HEK293 (cell line): ENCODE results near the gene PGC.

Experiments used
- CTCF ChIA-PET: fragments of 350-600 bp; formaldehyde crosslinking; extraction: SDS; loops from one replicate; lab custom pipeline; 2021; ENCODE audit warnings: antibody characterized with exemption; lab: Yijun Ruan, JAX
- POLR2A ChIA-PET: fragments of 300-600 bp; formaldehyde crosslinking; extraction: SDS; loops from one replicate; lab custom pipeline; 2020; ENCODE audit warnings: antibody characterized with exemption, inconsistent platforms; lab: Yijun Ruan, JAX
- H3K27ac ChIP-seq: fragments of 200-500 bp; sonication (Bioruptor generic); 2 replicates; pipeline ENCODE4 v1.5.1; 2014; ENCODE audit warnings: low read depth, low read length, control low read depth, inconsistent platforms; ENCODE audit errors: extremely low read depth
- H3K36me3 ChIP-seq, 2 experiments: fragments of 200-500 bp in 1 of 2; sonication (Bioruptor generic) in 1 of 2; 1 replicate in 1 of 2; 2 replicates in 1 of 2; pipeline ENCODE4 v1.5.1; 2014 to 2017; ENCODE audit warnings: inconsistent platforms in 2 of 2, low read length in 2 of 2; ENCODE audit not compliant: control insufficient read depth in 2 of 2, insufficient read depth in 1 of 2
- H3K4me1 ChIP-seq: fragments of 200-500 bp; sonication (Bioruptor generic); 2 replicates; pipeline ENCODE4 v1.5.1; 2014; ENCODE audit warnings: mild to moderate bottlenecking, low read length, inconsistent platforms; ENCODE audit not compliant: control insufficient read depth, insufficient read depth
- H3K4me3 ChIP-seq: 2 replicates; pipeline ENCODE4 v1.5.1; 2011; ENCODE audit warnings: low read depth, mild to moderate bottlenecking, control low read depth, low read length, moderate library complexity
- H3K9me3 ChIP-seq: fragments of 200-500 bp; sonication (Bioruptor generic); 2 replicates; pipeline ENCODE4 v1.5.1; 2014; ENCODE audit warnings: low read depth, low read length, inconsistent platforms; ENCODE audit not compliant: control insufficient read depth, insufficient read depth
- EGR2 ChIP-seq: fragments of 450-650 bp; formaldehyde crosslinking; IDR thresholded peaks from 2 replicates; pipeline ENCODE4 v1.5.1; 2016; ENCODE audit warnings: low read depth, missing biosample characterization, missing genetic modification characterization
- GLIS1 ChIP-seq: fragments of 450-650 bp; formaldehyde crosslinking; IDR thresholded peaks from 2 replicates; pipeline ENCODE4 v1.5.1; 2016; ENCODE audit warnings: missing biosample characterization, missing genetic modification characterization
- GLIS2 ChIP-seq: fragments of 450-650 bp; formaldehyde crosslinking; IDR thresholded peaks from 2 replicates; pipeline ENCODE4 v1.5.1; 2016; ENCODE audit warnings: missing biosample characterization, missing genetic modification characterization
- HIC1 ChIP-seq: fragments of 450-650 bp; formaldehyde crosslinking; IDR thresholded peaks from 2 replicates; pipeline ENCODE4 v1.5.1; 2016; ENCODE audit warnings: missing biosample characterization, missing genetic modification characterization
- RBAK ChIP-seq: fragments of 450-650 bp; formaldehyde crosslinking; IDR thresholded peaks from 2 replicates; pipeline ENCODE4 v1.5.1; 2016; ENCODE audit warnings: missing biosample characterization, missing genetic modification characterization
- REPIN1 ChIP-seq: fragments of 450-650 bp; formaldehyde crosslinking; IDR thresholded peaks from 2 replicates; pipeline ENCODE4 v1.5.1; 2017; ENCODE audit warnings: missing biosample characterization, missing genetic modification characterization, low read depth
- WT1 ChIP-seq: fragments of 450-650 bp; formaldehyde crosslinking; IDR thresholded peaks from 2 replicates; pipeline ENCODE4 v1.5.1; 2016; ENCODE audit warnings: missing biosample characterization, missing genetic modification characterization
- ZBTB48 ChIP-seq: fragments of 450-650 bp; formaldehyde crosslinking; IDR thresholded peaks from 2 replicates; pipeline ENCODE4 v1.5.1; 2016; ENCODE audit warnings: missing biosample characterization, missing genetic modification characterization
- ZBTB8A ChIP-seq: fragments of 450-650 bp; formaldehyde crosslinking; IDR thresholded peaks from 2 replicates; pipeline ENCODE4 v1.5.1; 2016; ENCODE audit warnings: missing biosample characterization, missing genetic modification characterization
- ZFHX2 ChIP-seq: fragments of 450-650 bp; formaldehyde crosslinking; conservative IDR thresholded peaks from 2 replicates; pipeline ENCODE4 v1.5.1; 2016; ENCODE audit warnings: missing biosample characterization, missing genetic modification characterization
- ZNF121 ChIP-seq: fragments of 450-650 bp; formaldehyde crosslinking; IDR thresholded peaks from 2 replicates; pipeline ENCODE4 v1.5.1; 2016; ENCODE audit warnings: missing biosample characterization, missing genetic modification characterization
- ZNF23 ChIP-seq: fragments of 450-650 bp; formaldehyde crosslinking; IDR thresholded peaks from 2 replicates; pipeline ENCODE4 v1.5.1; 2016; ENCODE audit warnings: missing biosample characterization, missing genetic modification characterization, borderline replicate concordance
- ZNF292 ChIP-seq: fragments of 450-650 bp; formaldehyde crosslinking; IDR thresholded peaks from 2 replicates; pipeline ENCODE4 v1.5.1; 2016; ENCODE audit warnings: low read depth, missing biosample characterization, missing genetic modification characterization, borderline replicate concordance
- ZNF398 ChIP-seq: fragments of 450-650 bp; formaldehyde crosslinking; IDR thresholded peaks from 2 replicates; pipeline ENCODE4 v1.5.1; 2017; ENCODE audit warnings: missing biosample characterization, missing genetic modification characterization
- ZNF501 ChIP-seq: fragments of 450-650 bp; formaldehyde crosslinking; IDR thresholded peaks from 2 replicates; pipeline ENCODE4 v1.5.1; 2016; ENCODE audit warnings: missing biosample characterization, missing genetic modification characterization
- ZNF530 ChIP-seq: fragments of 450-650 bp; formaldehyde crosslinking; IDR thresholded peaks from 2 replicates; pipeline ENCODE4 v1.5.1; 2016; ENCODE audit warnings: low read depth, missing biosample characterization, missing genetic modification characterization
- ZNF560 ChIP-seq: fragments of 450-650 bp; formaldehyde crosslinking; IDR thresholded peaks from 2 replicates; pipeline ENCODE4 v1.5.1; 2017; ENCODE audit warnings: missing biosample characterization, missing genetic modification characterization, borderline replicate concordance
- ZNF580 ChIP-seq: fragments of 450-650 bp; formaldehyde crosslinking; IDR thresholded peaks from 2 replicates; pipeline ENCODE4 v1.5.1; 2016; ENCODE audit warnings: missing biosample characterization, missing genetic modification characterization
- ZNF585B ChIP-seq: fragments of 450-650 bp; formaldehyde crosslinking; IDR thresholded peaks from 2 replicates; pipeline ENCODE4 v1.5.1; 2016; ENCODE audit warnings: missing biosample characterization, missing genetic modification characterization
- ZNF610 ChIP-seq: fragments of 450-650 bp; formaldehyde crosslinking; IDR thresholded peaks from 2 replicates; pipeline ENCODE4 v1.5.1; 2016; ENCODE audit warnings: missing biosample characterization, missing genetic modification characterization, borderline replicate concordance
- ZNF624 ChIP-seq: fragments of 450-650 bp; formaldehyde crosslinking; IDR thresholded peaks from 2 replicates; pipeline ENCODE4 v1.5.1; 2017; ENCODE audit warnings: missing biosample characterization, missing genetic modification characterization
- ZNF639 ChIP-seq: fragments of 450-650 bp; formaldehyde crosslinking; IDR thresholded peaks from 2 replicates; pipeline ENCODE4 v1.5.1; 2016; ENCODE audit warnings: missing biosample characterization, missing genetic modification characterization
- ZSCAN18 ChIP-seq: fragments of 450-650 bp; formaldehyde crosslinking; IDR thresholded peaks from 2 replicates; pipeline ENCODE4 v1.5.1; 2016; ENCODE audit warnings: missing biosample characterization, missing genetic modification characterization

PGC gene

GRCh38 chr6:41731561-41732086, 15.6 kb downstream of the PGC start:
- TF ChIP-seq ZNF530 (no peak), ZBTB8A (tag by site-specific recombination) (no peak), ZNF398 (tag by site-specific recombination) (no peak), ZNF580 (tag by site-specific recombination) (no peak), ZNF23 (tag by site-specific recombination) (no peak), GLIS2 (no peak), ZNF121 (tag by site-specific recombination) (no peak), RBAK (tag by site-specific recombination) (no peak), ZNF585B (tag by site-specific recombination) (no peak), ZNF610 (tag by site-specific recombination) (no peak), GLIS1 (tag by site-specific recombination) (no peak), REPIN1 (tag by site-specific recombination) (no peak), WT1 (tag by site-specific recombination) (no peak)
- H3K9me3 ChIP-seq, result no peaks in the 10 kb centered on the region
- ChIA-PET CTCF (interaction anchor here (2.6 kb wide), 1 partner anchor 27 kb away, joined by 7 read pairs; no protein-coding TSS in a partner anchor), POLR2A (interaction anchor here (0.6 kb wide), 1 partner anchor 39 kb away, joined by 3 read pairs; no protein-coding TSS in a partner anchor)
- H3K4me3 ChIP-seq, result no peak overlapping the region
- H3K27ac ChIP-seq, result no peak overlapping the region
- H3K36me3 ChIP-seq, result no peaks in the 10 kb centered on the region
- H3K4me1 ChIP-seq, result 0 out of 2 replicates have a peak, but pooled peaks cover 3% of the 10 kb centered on the region

GRCh38 chr6:41730531-41731436, 16.4 kb downstream of the PGC start:
- Histone ChIP-seq H3K4me1 (0 out of 2 replicates have a peak, but pooled peaks cover 3% of the 10 kb centered on the region), H3K36me3 (no peaks in the 10 kb centered on the region), H3K9me3 (no peaks in the 10 kb centered on the region), H3K27ac (no peak overlapping the region), H3K4me3 (no peak overlapping the region)
- TF ChIP-seq EGR2 (peak; percentile 78), ZFHX2 (tag by site-specific recombination) (peak; percentile 67), ZNF610 (tag by site-specific recombination) (no peak)
- ChIA-PET POLR2A (interaction anchor here (0.6 kb wide), 1 partner anchor 319 kb away, joined by 3 read pairs; no protein-coding TSS in a partner anchor), CTCF (interaction anchor here (1.0 to 2.6 kb wide), 4 partner anchors 26 to 362 kb away, joined by 3 to 7 read pairs (median 7); no protein-coding TSS in a partner anchor)

- Histone ChIP-seq H3K9me3 (no peaks in the 10 kb centered on the region), H3K27ac (no peak overlapping the region), H3K4me1 (0 out of 2 replicates have a peak, but pooled peaks cover 3% of the 10 kb centered on the region), H3K36me3 (no peaks in the 10 kb centered on the region), H3K4me3 (no peak overlapping the region)
- POLR2A ChIA-PET, result no interaction called here
- TF ChIP-seq HIC1 (tag by site-specific recombination) (no peak), ZBTB48 (no peak), ZNF501 (tag by site-specific recombination) (no peak), ZNF560 (no peak), ZSCAN18 (tag by site-specific recombination) (no peak), ZNF292 (tag by site-specific recombination) (no peak), ZNF639 (tag by site-specific recombination) (no peak), ZNF624 (no peak)
- CTCF ChIA-PET, result interaction anchor here (1.1 to 1.8 kb wide), 4 partner anchors 24 to 361 kb away, joined by 4 to 7 read pairs (median 6); no protein-coding TSS in a partner anchor
Observed at GRCh38 chr6:41729624-41730023, 17.6 kb downstream of the PGC start.
